SJSA1 (cell line): ENCODE data around the gene SCPEP1. TPM values are rescaled to one million over a fixed set of nuclear protein-coding genes. Genes with fewer than 3 reads are reported as not detected.

Source experiments
- DNase-seq, 2 experiments: peaks; one replicate each; pipeline ENCODE4 v3.0.0-alpha.2; 2015 to 2020; ENCODE audit warnings: low spot score in 2 of 2, low read depth in 1 of 2
- H3K27ac ChIP-seq: fragments of 250-450 bp; sonication (Bioruptor Pico); 2 replicates; pipeline ENCODE4 v1.5.1; 2020; ENCODE audit warnings: mild to moderate bottlenecking, moderate library complexity
- H3K27me3 ChIP-seq: fragments of 250-450 bp; sonication (Bioruptor Pico); replicated peaks from 2 replicates; pipeline ENCODE4 v1.5.1; 2020; ENCODE audit warnings: mild to moderate bottlenecking, moderate library complexity
- H3K36me3 ChIP-seq: fragments of 250-450 bp; sonication (Bioruptor Pico); 2 replicates; pipeline ENCODE4 v1.5.1; 2020; ENCODE audit warnings: mild to moderate bottlenecking
- H3K4me1 ChIP-seq: fragments of 250-450 bp; sonication (Bioruptor Pico); replicated peaks from 2 replicates; pipeline ENCODE4 v1.6.1; 2021; ENCODE audit warnings: mild to moderate bottlenecking
- H3K4me3 ChIP-seq: fragments of 250-450 bp; sonication (Bioruptor Pico); 2 replicates; pipeline ENCODE4 v1.5.1; 2020; ENCODE audit warnings: mild to moderate bottlenecking
- H3K9me3 ChIP-seq: fragments of 250-450 bp; sonication (Bioruptor Pico); replicated peaks from 2 replicates; pipeline ENCODE4 v1.5.1; 2020; ENCODE audit warnings: mild to moderate bottlenecking
- total RNA-seq: library from RNA; depleted of rRNA; stranded (reverse); fragments of >200 nt; shearing (Covaris generic); gene quantifications from 2 replicates; pipeline ENCODE4 v1.2.3, GENCODE V29; 2014

The SCPEP1 gene
- total RNA-seq, 1 experiment from 2014 or later: 80.6 TPM

- Histone ChIP-seq H3K27ac (no peak overlapping the region), H3K4me1 (no peaks in the 10 kb centered on the region), H3K27me3 (no peaks in the 10 kb centered on the region), H3K4me3 (no peak overlapping the region), H3K36me3 (no peaks in the 10 kb centered on the region), H3K9me3 (peaks cover 12% of the 10 kb centered on the region)
- DNase-seq: no peak
Observed at GRCh38 chr17:57025876-57026275, 47.9 kb downstream of the SCPEP1 start.

DNA sequence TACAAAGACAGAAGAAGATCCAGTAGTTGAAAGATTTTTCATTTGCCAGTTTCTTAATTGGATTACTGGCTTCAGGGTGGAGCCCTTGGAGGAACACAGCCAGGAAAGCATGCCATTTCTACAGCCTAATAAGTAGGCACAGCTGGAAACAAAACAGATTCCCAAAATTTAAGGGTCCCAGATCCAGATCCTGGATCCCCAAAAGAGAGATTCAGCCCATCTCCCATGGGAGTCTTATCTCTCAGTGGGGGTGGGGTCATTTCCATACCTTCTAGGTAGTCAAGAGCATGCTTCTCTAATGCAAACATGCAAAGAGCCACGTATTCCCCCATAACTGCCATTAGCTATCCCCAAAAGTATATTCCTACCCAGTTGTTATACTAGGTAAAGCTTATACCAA, 49.9 kb downstream of the SCPEP1 start:
- no peak for DNase-seq
- no peak overlapping the region for H3K27ac ChIP-seq
- no peak overlapping the region for H3K4me3 ChIP-seq
- H3K36me3 ChIP-seq: no peaks in the 10 kb centered on the region
- H3K9me3 ChIP-seq: peaks cover 12% of the 10 kb centered on the region
- H3K27me3 ChIP-seq: no peaks in the 10 kb centered on the region
- no peaks in the 10 kb centered on the region for H3K4me1 ChIP-seq

DNA sequence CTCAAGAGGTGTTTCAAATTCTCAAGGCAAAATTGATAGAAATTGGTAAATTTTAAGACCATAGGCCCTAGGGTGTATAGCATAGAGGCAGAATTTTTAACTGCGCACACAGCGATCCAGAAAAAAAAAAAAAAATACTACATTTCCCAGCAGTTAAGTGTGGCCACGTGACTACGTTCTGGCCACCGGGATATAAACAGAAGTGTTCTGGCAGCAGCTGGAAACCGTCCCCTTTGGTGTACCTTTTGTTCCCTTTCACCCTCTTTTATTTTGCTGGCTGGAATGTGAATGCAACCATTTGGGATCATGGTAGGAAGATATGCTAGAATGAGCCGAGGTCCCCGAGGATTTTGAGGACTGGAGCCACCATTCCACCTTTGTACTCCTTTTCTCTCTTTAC, 54.4 kb downstream of the SCPEP1 start:
- no peak for DNase-seq

GRCh38 chr17:57033296-57033695, 55.4 kb downstream of the SCPEP1 start:
- Histone ChIP-seq H3K9me3 (peaks cover 4% of the 10 kb centered on the region), H3K4me3 (no peak overlapping the region), H3K4me1 (no peaks in the 10 kb centered on the region), H3K27me3 (peaks cover 12% of the 10 kb centered on the region), H3K36me3 (no peaks in the 10 kb centered on the region), H3K27ac (no peak overlapping the region)
- no peak for DNase-seq

More for the DNA sequence above, 54.4 kb downstream of the SCPEP1 start:
- Histone ChIP-seq H3K4me3 (no peak overlapping the region), H3K27ac (no peak overlapping the region), H3K27me3 (peaks cover 5% of the 10 kb centered on the region; the same call in 1 of the 2 replicates), H3K36me3 (no peaks in the 10 kb centered on the region), H3K9me3 (peaks cover 10% of the 10 kb centered on the region), H3K4me1 (no peaks in the 10 kb centered on the region)

GRCh38 chr17:57034807-57035754, 57.1 kb downstream of the SCPEP1 start:
- Histone ChIP-seq H3K4me3 (no peak overlapping the region), H3K9me3 (no peaks in the 10 kb centered on the region), H3K27me3 (peaks cover 23% of the 10 kb centered on the region), H3K4me1 (no peaks in the 10 kb centered on the region), H3K36me3 (no peaks in the 10 kb centered on the region), H3K27ac (no peak overlapping the region)
- no peak for DNase-seq

GRCh38 chr17:57035971-57036481, 58.1 kb downstream of the SCPEP1 start:
- H3K27me3 ChIP-seq: peaks cover 32% of the 10 kb centered on the region
- no peaks in the 10 kb centered on the region for H3K9me3 ChIP-seq
- no peaks in the 10 kb centered on the region for H3K36me3 ChIP-seq
- no peak for DNase-seq
- H3K27ac ChIP-seq: no peak overlapping the region
- H3K4me1 ChIP-seq: no peaks in the 10 kb centered on the region
- no peak overlapping the region for H3K4me3 ChIP-seq

GRCh38 chr17:57037411-57037810, 59.5 kb downstream of the SCPEP1 start:
- Histone ChIP-seq H3K36me3 (no peaks in the 10 kb centered on the region), H3K27ac (no peak overlapping the region), H3K9me3 (no peaks in the 10 kb centered on the region), H3K27me3 (peaks cover 38% of the 10 kb centered on the region), H3K4me3 (no peak overlapping the region), H3K4me1 (no peaks in the 10 kb centered on the region)
- DNase-seq: no peak

- H3K4me3 ChIP-seq: no peak overlapping the region
- H3K4me1 ChIP-seq: no peaks in the 10 kb centered on the region
- no peaks in the 10 kb centered on the region for H3K9me3 ChIP-seq
- H3K27me3 ChIP-seq: peaks cover 45% of the 10 kb centered on the region
- no peaks in the 10 kb centered on the region for H3K36me3 ChIP-seq
- no peak for DNase-seq
- no peak overlapping the region for H3K27ac ChIP-seq
Observed at GRCh38 chr17:57038486-57038885, 60.6 kb downstream of the SCPEP1 start.

DNA sequence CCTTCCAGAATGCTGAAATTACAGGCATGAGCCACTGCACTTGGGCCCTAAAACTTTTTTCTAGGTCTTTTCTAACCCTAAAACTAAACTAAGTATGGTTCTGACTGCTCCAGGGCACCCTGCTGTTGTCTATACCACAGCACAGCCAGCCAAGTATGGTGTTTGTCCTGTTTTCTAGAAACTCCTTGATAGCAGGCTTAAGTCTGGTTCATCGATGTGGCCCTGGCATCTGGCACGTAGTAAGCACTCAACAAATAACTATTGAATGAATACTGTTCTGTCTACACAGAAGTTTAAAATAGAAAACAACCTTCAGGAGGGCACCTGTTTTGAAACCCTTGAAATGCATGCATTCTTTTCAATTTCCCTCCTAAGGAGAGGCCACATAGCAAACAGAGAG, 62.6 kb downstream of the SCPEP1 start:
- no peak for DNase-seq
- Histone ChIP-seq H3K27me3 (peaks cover 61% of the 10 kb centered on the region), H3K9me3 (no peaks in the 10 kb centered on the region), H3K36me3 (no peaks in the 10 kb centered on the region), H3K4me3 (no peak overlapping the region), H3K4me1 (peaks cover under 1% of the 10 kb centered on the region), H3K27ac (no peak overlapping the region)

DNA sequence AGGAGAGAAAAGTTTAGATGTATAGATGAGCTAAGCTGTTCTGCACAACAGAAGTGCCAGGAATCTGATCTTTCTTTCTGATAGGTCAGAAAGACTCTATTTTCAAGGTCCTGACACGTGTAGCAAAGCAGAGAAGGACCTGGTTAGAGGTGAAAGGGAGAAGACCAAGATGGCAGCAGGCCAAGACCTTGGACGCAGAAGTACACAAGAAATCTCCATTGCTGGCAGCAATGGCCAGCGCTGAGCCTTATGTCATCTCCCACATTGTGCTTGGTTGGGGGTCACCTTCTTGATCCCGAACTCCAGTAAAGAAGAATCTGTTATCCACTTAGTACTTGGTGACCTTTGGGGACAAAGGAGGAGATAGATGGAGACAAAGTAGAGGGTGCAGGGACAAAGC, 65.3 kb downstream of the SCPEP1 start:
- DNase-seq: no peak
- peaks cover 74% of the 10 kb centered on the region for H3K27me3 ChIP-seq
- H3K9me3 ChIP-seq: no peaks in the 10 kb centered on the region
- no peak overlapping the region for H3K27ac ChIP-seq
- H3K36me3 ChIP-seq: no peaks in the 10 kb centered on the region
- no peak overlapping the region for H3K4me3 ChIP-seq
- peaks cover 10% of the 10 kb centered on the region for H3K4me1 ChIP-seq

DNA sequence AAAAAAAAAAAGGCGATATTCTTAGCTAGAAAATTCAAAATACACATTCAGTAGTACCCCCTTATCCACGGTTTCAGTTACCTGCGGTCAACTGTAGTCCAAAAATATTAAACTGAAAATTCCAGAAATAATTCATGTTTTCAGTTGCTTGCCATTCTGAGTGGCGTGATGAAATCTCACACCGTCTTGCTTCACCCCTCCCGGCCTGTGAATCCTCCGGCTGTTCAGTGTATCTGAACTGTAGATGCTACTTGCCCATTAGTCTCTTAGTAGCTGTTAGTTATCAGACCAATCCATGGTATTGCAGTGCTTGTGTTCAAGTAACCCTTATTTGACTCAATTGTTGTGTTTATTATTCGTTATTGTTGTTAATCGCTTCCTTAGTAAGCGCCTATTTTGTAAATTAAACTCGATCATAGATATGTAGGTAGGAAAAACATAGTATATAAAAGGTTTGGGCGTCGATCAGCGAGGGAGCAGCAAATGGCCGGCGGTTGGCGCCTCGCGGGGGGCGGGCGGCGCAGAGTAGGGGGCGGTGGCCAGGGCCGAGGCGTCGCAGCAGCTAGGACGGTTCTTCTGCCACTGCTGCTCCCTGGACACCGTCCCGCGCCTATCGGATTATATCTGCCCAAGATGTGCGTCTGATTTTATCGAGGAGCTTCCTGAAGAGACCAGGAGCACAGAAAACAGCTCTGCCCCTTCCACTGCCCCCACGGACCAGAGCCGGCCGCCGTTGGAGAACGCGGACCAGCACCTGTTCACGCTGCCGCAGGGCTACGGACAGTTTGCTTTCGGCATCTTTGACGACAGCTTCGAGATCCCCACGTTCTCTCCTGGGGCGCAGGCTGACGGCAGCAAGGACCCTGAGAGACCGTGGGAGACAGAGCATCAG, 67.3 kb downstream of the SCPEP1 start:
- no peak overlapping the region for H3K27ac ChIP-seq
- peaks cover 10% of the 10 kb centered on the region for H3K4me1 ChIP-seq
- H3K9me3 ChIP-seq: no peaks in the 10 kb centered on the region

DNA sequence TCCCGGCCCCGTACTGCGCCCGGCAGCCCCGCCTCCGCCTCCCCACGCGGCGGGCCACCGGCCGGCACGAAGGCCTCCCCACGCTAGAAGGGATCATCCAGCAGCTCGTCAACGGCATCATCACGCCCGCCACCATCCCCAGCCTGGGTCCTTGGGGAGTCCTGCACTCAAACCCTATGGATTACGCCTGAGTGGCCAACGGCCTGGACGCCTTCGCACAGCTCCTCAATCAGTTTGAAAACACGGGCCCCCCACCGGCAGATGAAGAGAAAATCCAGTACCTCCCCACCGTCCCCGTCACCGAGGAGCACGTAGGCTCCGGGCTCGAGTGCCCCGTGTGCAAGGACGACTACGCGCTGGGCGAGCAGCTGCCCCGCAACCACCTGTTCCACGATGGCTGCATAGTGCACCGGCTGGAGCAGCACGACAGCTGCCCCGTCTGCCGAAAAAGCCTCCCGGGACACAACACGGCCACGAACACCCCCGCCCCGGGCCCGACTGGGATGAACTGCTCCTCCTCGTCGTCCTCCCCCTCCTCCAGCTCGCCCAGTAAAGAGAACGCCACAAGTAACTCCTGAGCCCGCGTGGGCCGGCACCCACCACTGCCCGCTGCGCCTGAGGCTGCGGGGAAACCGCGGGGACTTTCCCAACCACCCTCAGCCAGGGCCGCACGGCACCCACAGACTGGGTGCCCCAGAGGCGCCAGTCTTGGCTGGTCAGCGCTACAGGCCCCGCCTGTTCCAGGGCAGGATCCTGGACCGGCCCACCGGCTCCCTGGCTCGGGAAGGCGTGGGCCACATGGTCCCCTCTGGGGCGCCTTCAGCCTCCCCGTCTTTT, 68.2 kb downstream of the SCPEP1 start:
- no peak overlapping the region for H3K4me3 ChIP-seq

More for the DNA sequence above, 67.3 kb downstream of the SCPEP1 start:
- Histone ChIP-seq H3K36me3 (no peaks in the 10 kb centered on the region), H3K4me3 (no peak overlapping the region), H3K27me3 (peaks cover 61% of the 10 kb centered on the region)
- no peak for DNase-seq

GRCh38 chr17:57046749-57047148, 68.8 kb downstream of the SCPEP1 start:
- Histone ChIP-seq H3K36me3 (no peaks in the 10 kb centered on the region), H3K4me3 (no peak overlapping the region), H3K9me3 (no peaks in the 10 kb centered on the region), H3K27ac (no peak overlapping the region), H3K4me1 (peaks cover 10% of the 10 kb centered on the region), H3K27me3 (peaks cover 50% of the 10 kb centered on the region)
- DNase-seq: no peak

More for the DNA sequence above, 68.2 kb downstream of the SCPEP1 start:
- no peak overlapping the region for H3K27ac ChIP-seq
- H3K9me3 ChIP-seq: no peaks in the 10 kb centered on the region
- H3K27me3 ChIP-seq: peaks cover 54% of the 10 kb centered on the region
- no peaks in the 10 kb centered on the region for H3K36me3 ChIP-seq
- DNase-seq: no peak
- peaks cover 10% of the 10 kb centered on the region for H3K4me1 ChIP-seq
